ENCODE data around the gene TAF11.
"Not testable (repeated sequence)": the region's sequence is repeated elsewhere in the genome, so short reads cannot be mapped to it uniquely, and the experiment has no call there.

TAF11 gene, protein sequence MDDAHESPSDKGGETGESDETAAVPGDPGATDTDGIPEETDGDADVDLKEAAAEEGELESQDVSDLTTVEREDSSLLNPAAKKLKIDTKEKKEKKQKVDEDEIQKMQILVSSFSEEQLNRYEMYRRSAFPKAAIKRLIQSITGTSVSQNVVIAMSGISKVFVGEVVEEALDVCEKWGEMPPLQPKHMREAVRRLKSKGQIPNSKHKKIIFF

DNA sequence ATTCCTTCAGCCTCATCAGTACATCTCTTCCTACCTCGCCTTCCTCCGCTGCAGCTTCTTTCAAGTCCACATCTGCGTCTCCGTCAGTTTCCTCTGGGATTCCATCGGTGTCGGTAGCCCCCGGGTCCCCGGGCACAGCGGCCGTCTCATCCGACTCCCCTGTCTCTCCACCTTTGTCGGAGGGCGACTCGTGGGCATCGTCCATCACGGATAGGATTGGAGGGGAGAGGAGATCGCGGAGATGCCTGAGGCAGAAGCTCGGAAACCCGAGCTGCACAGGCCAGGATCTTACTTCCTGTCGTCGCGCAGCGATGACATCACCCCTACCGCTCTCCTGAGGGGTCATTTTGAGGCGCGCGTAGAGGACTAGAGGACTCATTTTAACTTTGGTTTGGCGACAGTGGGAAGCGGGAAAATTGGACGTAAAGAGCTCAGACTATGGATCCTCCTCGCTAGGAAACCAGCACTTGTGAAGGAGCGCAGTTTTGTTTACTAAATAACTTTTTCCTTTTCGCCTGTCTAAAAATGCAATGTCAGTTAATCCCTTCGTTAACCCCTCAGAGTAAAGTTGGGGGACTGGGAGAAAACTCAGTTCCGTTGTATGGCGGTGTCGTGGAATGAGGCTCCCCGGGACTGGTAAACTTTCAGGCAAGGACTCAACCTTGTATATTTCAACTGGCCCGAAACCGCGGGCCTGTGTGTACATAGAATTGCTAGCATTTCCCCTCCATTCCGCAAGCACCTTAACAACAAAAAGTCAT is at the start of gene TAF11:
Gene TAF11 (minus strand): TSS at position 290 of the 761 bp plus-strand sequence. CDS start 85 bp downstream, at position 205.
- H3K27ac ChIP-seq = peak within 1 kb of the TSS; percentile 54
- no peak for TF ChIP-seq CTCF (IDR thresholded peaks at IDR 0.05; ENCODE audit: low read depth, low read length, missing control alignments)
- no peaks in the 10 kb centered on the region for H3K27me3 ChIP-seq (replicated peaks)
- H3K36me3 ChIP-seq (replicated peaks) = no peaks in the 10 kb centered on the region
- in situ Hi-C loops (cut with HindIII; ENCODE audit: low pct_ligation_motif_present, low sequenced_read_pairs) = no loop called here
- peak; percentile 93 for DNase-seq
- peak within 1 kb of the TSS; percentile 95 for H3K4me3 ChIP-seq (ENCODE audit: low read depth, low read length)

DNA sequence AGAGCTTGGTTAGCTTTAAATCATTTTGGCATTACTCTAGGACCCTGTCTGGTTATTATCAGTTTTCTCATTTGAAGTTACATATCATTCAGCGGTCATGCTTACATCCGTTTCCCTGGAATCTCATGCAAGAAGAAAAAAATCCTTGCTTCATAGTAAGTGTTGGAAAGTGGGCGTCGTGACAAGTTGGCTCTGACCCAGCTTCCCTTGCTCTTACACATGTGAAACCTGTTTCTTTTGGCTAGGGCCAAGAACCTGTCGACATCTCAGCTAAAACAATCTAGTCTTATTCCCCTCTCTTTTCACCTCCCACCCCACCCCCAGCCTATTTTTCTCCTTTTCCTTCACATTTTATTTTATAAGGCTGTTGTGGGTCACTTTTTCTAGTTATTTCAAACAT is 46.7 kb upstream of the TAF11 start:
- no peak for DNase-seq
- in situ Hi-C loops (cut with HindIII; ENCODE audit: low pct_ligation_motif_present, low sequenced_read_pairs) = no loop called here
- Histone ChIP-seq H3K36me3 (replicated peaks) (no peaks in the 10 kb centered on the region), H3K4me3 (ENCODE audit: low read depth, low read length) (no peak overlapping the region), H3K27ac (no peak overlapping the region), H3K27me3 (replicated peaks) (no peaks in the 10 kb centered on the region)
- TF ChIP-seq CTCF (IDR thresholded peaks at IDR 0.05; ENCODE audit: low read depth, low read length, missing control alignments) = no peak

GRCh38 chr6:34932202-34932601 is 44.4 kb upstream of the TAF11 start:
- H3K4me3 ChIP-seq (ENCODE audit: low read depth, low read length); H3K36me3 ChIP-seq (replicated peaks); in situ Hi-C loops (cut with HindIII; ENCODE audit: low pct_ligation_motif_present, low sequenced_read_pairs); H3K27ac ChIP-seq; H3K27me3 ChIP-seq (replicated peaks); DNase-seq: not testable (repeated sequence)

GRCh38 chr6:34930221-34930620 is 42.4 kb upstream of the TAF11 start:
- DNase-seq = no peak
- in situ Hi-C loops (cut with HindIII; ENCODE audit: low pct_ligation_motif_present, low sequenced_read_pairs) = no loop called here
- no peak for TF ChIP-seq CTCF (IDR thresholded peaks at IDR 0.05; ENCODE audit: low read depth, low read length, missing control alignments)
- Histone ChIP-seq H3K27me3 (replicated peaks) (no peaks in the 10 kb centered on the region), H3K4me3 (ENCODE audit: low read depth, low read length) (no peak overlapping the region), H3K27ac (no peak overlapping the region), H3K36me3 (replicated peaks) (no peaks in the 10 kb centered on the region)

- H3K27me3 ChIP-seq (replicated peaks) = no peaks in the 10 kb centered on the region
- in situ Hi-C loops (cut with HindIII; ENCODE audit: low pct_ligation_motif_present, low sequenced_read_pairs) = no loop called here
Measured at GRCh38 chr6:34929241-34929978, 41.6 kb upstream of the TAF11 start.

More at GRCh38 chr6:34929241-34929978, 41.6 kb upstream of the TAF11 start:
- Histone ChIP-seq H3K36me3 (replicated peaks) (no peaks in the 10 kb centered on the region), H3K27ac (no peak overlapping the region), H3K4me3 (ENCODE audit: low read depth, low read length) (no peak overlapping the region)
- no peak for TF ChIP-seq CTCF (IDR thresholded peaks at IDR 0.05; ENCODE audit: low read depth, low read length, missing control alignments)
- DNase-seq = no peak

Measured in brain microvascular endothelial cell (primary cell).